GM12873 (cell line): Measurements from ENCODE around the gene MAMDC4.

Source experiments
- CTCF ChIP-seq: IDR thresholded peaks from 2 replicates; pipeline ENCODE4 v1.5.1; 2012; ENCODE audit warnings: low read depth, mild to moderate bottlenecking, moderate library complexity, low read length, control low read depth; ENCODE audit not compliant: insufficient read depth; ENCODE audit errors: missing control alignments

The MAMDC4 gene

GRCh38 chr9:136827794-136828473, 24.2 kb upstream of the MAMDC4 start:
- TF ChIP-seq CTCF, result no peak

- no peak for TF ChIP-seq CTCF
These were observed 23.5 kb upstream of the MAMDC4 start for GRCh38 chr9:136828474-136829140.

GRCh38 chr9:136829412-136829811, 22.7 kb upstream of the MAMDC4 start:
- no peak for TF ChIP-seq CTCF

DNA sequence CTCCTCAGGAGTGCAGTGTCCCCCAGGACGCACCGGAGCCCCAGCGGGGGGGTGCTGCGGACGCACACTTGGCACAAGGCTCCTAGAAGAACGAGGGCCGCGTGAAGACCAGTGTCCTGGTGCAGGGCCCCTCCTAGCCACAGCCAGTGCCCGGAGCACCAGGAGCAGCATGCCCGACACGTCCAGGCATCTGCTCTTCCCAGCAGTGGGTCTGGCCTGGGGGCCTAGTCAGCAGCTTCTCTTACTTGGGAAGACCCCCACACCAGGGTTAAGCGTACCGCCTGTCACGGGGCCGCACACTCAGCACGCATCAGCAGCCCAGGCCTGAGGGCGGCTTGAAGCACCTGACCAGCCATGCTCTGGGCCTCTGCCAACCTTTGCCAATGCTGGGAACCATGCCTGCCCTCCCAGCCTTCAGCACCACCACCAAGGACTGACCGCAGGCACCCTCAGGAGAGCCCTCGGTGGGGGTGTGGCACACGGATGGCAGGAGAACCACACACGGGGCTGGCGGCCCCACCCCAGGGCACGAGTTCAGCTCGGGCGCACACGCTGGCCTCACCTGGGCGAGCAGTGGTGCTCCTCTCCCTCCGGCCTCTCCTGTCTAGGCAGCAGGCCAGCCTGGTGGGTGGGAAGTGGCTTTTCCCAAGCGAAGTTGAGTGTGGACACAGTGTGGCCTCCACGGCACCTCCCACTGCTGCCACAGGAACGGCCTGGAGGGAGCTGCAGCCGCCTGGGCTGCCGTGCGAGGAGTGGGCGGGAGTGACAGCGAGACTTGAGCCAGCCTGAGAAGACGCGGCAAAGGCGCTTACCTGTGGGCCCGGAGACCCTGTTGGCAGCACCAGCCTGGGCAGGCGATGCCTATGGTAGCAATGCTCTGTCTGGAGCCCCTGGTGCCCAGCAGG, 21.9 kb upstream of the MAMDC4 start:
- TF ChIP-seq CTCF, result no peak

- TF ChIP-seq CTCF, result no peak
These were observed 21.0 kb upstream of the MAMDC4 start for GRCh38 chr9:136831002-136831719.

DNA sequence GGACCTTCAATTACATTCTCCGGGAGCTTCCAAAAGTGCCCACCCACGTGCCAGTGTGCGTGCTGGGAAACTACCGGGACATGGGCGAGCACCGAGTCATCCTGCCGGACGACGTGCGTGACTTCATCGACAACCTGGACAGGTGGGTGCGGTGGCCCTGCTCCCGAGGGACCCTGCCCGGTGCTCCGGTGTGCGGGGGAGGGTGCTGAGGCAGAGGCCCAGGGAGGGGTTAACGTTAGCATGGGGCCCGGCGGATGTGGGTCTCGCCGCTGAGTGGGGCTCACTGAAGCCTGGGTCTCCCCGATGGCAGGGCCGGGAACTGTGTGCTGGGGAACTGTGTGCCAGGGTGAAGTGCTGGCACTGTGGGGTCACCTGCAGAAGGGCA, 20.4 kb upstream of the MAMDC4 start:
- TF ChIP-seq CTCF, result no peak

- TF ChIP-seq CTCF, result no peak
These were observed 19.6 kb upstream of the MAMDC4 start for GRCh38 chr9:136832581-136832980.
